PFSK-1 (cell line): ENCODE measurements around the gene HDC.

Experiments used
- POLR2AphosphoS5 ChIP-seq: IDR thresholded peaks from 2 replicates; pipeline ENCODE4 v1.6.1; 2012; ENCODE audit warnings: low read depth, mild to moderate bottlenecking, control low read depth, low read length, moderate library complexity
- TAF1 ChIP-seq: IDR thresholded peaks from 2 replicates; pipeline ENCODE4 v1.6.1; 2012; ENCODE audit warnings: low read length, control low read depth, borderline replicate concordance; ENCODE audit not compliant: insufficient read depth
- TF ChIP-seq, protein P1 (sequence below), 2 experiments: IDR thresholded peaks; 2 replicates each; pipeline versions ENCODE4 v1.6.1 to v1.8.0; 2011 to 2012; ENCODE audit warnings: low read depth in 2 of 2, low read length in 2 of 2, control low read depth in 1 of 2, inconsistent platforms in 1 of 2, mild to moderate bottlenecking in 1 of 2, moderate library complexity in 1 of 2; ENCODE audit not compliant: insufficient read depth in 1 of 2

DNA sequence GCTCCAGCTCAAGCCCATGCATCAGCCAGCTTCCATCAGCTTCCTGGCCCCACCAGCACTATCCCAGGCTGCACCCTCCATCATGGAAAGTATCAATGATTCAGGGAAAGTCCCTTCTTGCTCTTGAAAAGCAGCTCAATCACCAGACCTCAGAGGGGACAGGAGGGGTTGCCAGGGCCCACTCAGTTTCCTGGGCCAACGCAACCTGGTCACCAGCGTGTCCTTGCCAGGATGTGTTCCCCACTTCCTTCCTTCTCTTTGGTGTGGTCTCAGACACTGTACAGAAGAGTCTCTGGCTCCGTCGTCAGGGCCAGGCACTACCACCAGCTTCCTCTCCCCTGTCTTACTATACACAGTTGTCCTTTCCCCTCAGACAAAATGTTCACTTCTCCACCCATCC, 3.0 kb downstream of the HDC start:
- TF ChIP-seq POLR2AphosphoS5 (no peak), TAF1 (no peak)
- TF ChIP-seq, protein P1, sequence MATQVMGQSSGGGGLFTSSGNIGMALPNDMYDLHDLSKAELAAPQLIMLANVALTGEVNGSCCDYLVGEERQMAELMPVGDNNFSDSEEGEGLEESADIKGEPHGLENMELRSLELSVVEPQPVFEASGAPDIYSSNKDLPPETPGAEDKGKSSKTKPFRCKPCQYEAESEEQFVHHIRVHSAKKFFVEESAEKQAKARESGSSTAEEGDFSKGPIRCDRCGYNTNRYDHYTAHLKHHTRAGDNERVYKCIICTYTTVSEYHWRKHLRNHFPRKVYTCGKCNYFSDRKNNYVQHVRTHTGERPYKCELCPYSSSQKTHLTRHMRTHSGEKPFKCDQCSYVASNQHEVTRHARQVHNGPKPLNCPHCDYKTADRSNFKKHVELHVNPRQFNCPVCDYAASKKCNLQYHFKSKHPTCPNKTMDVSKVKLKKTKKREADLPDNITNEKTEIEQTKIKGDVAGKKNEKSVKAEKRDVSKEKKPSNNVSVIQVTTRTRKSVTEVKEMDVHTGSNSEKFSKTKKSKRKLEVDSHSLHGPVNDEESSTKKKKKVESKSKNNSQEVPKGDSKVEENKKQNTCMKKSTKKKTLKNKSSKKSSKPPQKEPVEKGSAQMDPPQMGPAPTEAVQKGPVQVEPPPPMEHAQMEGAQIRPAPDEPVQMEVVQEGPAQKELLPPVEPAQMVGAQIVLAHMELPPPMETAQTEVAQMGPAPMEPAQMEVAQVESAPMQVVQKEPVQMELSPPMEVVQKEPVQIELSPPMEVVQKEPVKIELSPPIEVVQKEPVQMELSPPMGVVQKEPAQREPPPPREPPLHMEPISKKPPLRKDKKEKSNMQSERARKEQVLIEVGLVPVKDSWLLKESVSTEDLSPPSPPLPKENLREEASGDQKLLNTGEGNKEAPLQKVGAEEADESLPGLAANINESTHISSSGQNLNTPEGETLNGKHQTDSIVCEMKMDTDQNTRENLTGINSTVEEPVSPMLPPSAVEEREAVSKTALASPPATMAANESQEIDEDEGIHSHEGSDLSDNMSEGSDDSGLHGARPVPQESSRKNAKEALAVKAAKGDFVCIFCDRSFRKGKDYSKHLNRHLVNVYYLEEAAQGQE (IDR thresholded peaks at IDR 0.05; ENCODE audit: insufficient read depth in 1 of 2, low read depth in 2 of 2, low read length in 2 of 2) = no peak
